Liver (tissue), 3 donors: ENCODE results near the gene HOPX.

Experiments
- ATF3 ChIP-seq: IDR thresholded peaks from 2 replicates; pipeline ENCODE4 v1.6.1; 2016; ENCODE audit warnings: antibody characterized with exemption
- CTCF ChIP-seq: fragments of 150-350 bp; IDR thresholded peaks from 2 replicates; pipeline ENCODE4 v1.5.1; 2017; ENCODE audit warnings: improper control_type of control experiment, low read depth, low read length; ENCODE audit not compliant: missing input control
- EGR1 ChIP-seq, 2 donors: IDR thresholded peaks; 2 replicates each; pipeline ENCODE4 v1.6.1; 2016 to 2018; ENCODE audit warnings: antibody characterized with exemption in 2 of 2, low read depth in 2 of 2
- GABPA ChIP-seq, 2 donors: IDR thresholded peaks in 1 of 2; conservative IDR thresholded peaks in 1 of 2; 2 replicates each; pipeline ENCODE4 v1.6.1; 2016; ENCODE audit warnings: antibody characterized with exemption in 2 of 2, mild to moderate bottlenecking in 1 of 2, moderate library complexity in 1 of 2
- HNF4A ChIP-seq, 2 donors: conservative IDR thresholded peaks; 2 replicates each; pipeline ENCODE4 v1.6.1; 2016; ENCODE audit warnings: antibody characterized with exemption in 2 of 2, mild to moderate bottlenecking in 2 of 2
- HNF4G ChIP-seq: IDR thresholded peaks from 2 replicates; pipeline ENCODE4 v1.6.1; 2016; ENCODE audit warnings: antibody characterized with exemption
- JUND ChIP-seq, 2 donors: IDR thresholded peaks; 2 replicates each; pipeline ENCODE4 v1.6.1; 2016; ENCODE audit warnings: antibody characterized with exemption in 2 of 2
- RAD21 ChIP-seq, 2 donors: IDR thresholded peaks; 2 replicates each; pipeline ENCODE4 v1.6.1; 2016; ENCODE audit warnings: antibody characterized with exemption in 2 of 2, mild to moderate bottlenecking in 2 of 2
- SP1 ChIP-seq: IDR thresholded peaks from 2 replicates; pipeline ENCODE4 v1.6.1; 2018; ENCODE audit warnings: antibody characterized with exemption, mild to moderate bottlenecking
- TAF1 ChIP-seq: conservative IDR thresholded peaks from 2 replicates; pipeline ENCODE4 v1.6.1; 2016; ENCODE audit warnings: antibody characterized with exemption, mild to moderate bottlenecking
- YY1 ChIP-seq: IDR thresholded peaks from 2 replicates; pipeline ENCODE4 v1.6.1; 2016; ENCODE audit warnings: antibody characterized with exemption, mild to moderate bottlenecking
- ZBTB33 ChIP-seq: IDR thresholded peaks from 2 replicates; pipeline ENCODE4 v1.6.1; 2016; ENCODE audit warnings: antibody characterized with exemption
- TF ChIP-seq, protein P1 (sequence below): IDR thresholded peaks from 2 replicates; pipeline ENCODE4 v1.6.1; 2016; ENCODE audit warnings: antibody characterized with exemption, mild to moderate bottlenecking
- TF ChIP-seq, protein P2 (sequence below): IDR thresholded peaks from 2 replicates; pipeline ENCODE4 v1.6.1; 2016; ENCODE audit warnings: antibody characterized with exemption
- donor health status: healthy.
- donor health status: healthy.

DNA sequence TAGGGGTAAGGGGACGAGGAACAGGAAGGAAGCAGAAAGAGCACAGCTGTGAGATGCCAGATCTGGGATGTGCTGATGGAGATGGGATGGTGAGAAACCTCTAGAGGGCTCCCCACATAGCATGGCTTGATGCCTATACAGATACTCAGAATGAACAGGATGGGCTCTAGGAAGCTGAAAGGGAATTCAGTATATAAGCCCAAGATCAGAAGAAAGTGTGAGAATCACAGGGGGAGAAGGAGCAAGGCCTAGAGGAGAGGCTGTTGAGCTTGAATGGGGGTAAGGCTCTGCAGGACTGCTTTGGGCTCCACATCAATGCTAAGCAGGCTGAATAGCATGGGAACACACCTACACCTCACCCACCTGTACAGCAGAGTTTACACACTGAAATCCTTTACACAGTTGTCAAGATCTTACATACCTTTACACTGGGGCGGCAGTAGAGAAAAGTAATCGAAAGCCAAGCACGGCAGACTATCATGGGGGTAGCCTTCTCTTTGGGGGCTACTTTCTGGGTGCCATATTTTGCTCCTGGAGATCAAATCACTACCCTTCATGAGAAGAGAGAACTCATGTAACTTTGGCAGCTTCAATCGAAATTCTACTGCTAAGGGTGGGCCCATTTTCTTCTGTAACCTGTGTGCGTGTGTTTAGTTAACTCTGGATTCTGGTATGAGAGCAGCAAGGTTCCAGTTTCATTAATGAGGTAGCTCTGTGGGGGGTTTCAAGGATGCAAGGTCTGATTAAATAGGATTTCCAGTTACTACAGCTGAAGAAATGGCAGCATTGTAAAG is 30.6 kb downstream of the HOPX start:
- no peak for TF ChIP-seq SP1
- no peak for TF ChIP-seq ZBTB33
- no peak for TF ChIP-seq RAD21 (IDR thresholded peaks at IDR 0.05)
- TF ChIP-seq EGR1 (IDR thresholded peaks at IDR 0.05; ENCODE audit: low read depth in 2 of 2): no peak
- TF ChIP-seq CTCF: no peak
- TF ChIP-seq TAF1: no peak
- TF ChIP-seq, protein P1, sequence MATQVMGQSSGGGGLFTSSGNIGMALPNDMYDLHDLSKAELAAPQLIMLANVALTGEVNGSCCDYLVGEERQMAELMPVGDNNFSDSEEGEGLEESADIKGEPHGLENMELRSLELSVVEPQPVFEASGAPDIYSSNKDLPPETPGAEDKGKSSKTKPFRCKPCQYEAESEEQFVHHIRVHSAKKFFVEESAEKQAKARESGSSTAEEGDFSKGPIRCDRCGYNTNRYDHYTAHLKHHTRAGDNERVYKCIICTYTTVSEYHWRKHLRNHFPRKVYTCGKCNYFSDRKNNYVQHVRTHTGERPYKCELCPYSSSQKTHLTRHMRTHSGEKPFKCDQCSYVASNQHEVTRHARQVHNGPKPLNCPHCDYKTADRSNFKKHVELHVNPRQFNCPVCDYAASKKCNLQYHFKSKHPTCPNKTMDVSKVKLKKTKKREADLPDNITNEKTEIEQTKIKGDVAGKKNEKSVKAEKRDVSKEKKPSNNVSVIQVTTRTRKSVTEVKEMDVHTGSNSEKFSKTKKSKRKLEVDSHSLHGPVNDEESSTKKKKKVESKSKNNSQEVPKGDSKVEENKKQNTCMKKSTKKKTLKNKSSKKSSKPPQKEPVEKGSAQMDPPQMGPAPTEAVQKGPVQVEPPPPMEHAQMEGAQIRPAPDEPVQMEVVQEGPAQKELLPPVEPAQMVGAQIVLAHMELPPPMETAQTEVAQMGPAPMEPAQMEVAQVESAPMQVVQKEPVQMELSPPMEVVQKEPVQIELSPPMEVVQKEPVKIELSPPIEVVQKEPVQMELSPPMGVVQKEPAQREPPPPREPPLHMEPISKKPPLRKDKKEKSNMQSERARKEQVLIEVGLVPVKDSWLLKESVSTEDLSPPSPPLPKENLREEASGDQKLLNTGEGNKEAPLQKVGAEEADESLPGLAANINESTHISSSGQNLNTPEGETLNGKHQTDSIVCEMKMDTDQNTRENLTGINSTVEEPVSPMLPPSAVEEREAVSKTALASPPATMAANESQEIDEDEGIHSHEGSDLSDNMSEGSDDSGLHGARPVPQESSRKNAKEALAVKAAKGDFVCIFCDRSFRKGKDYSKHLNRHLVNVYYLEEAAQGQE: no peak
- TF ChIP-seq ATF3: no peak
- TF ChIP-seq YY1: no peak
- TF ChIP-seq HNF4G: no peak
- TF ChIP-seq HNF4A (conservative IDR thresholded peaks at IDR 0.05): no peak
- TF ChIP-seq JUND (IDR thresholded peaks at IDR 0.05): no peak
- TF ChIP-seq, protein P2, sequence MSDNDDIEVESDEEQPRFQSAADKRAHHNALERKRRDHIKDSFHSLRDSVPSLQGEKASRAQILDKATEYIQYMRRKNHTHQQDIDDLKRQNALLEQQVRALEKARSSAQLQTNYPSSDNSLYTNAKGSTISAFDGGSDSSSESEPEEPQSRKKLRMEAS: no peak
- no peak for TF ChIP-seq GABPA (IDR thresholded peaks at IDR 0.05 in 1 of 2, conservative IDR thresholded peaks at IDR 0.05 in 1 of 2)
